ENCODE results near the gene RHOU. TPM values are rescaled to one million over a fixed set of nuclear protein-coding genes. Genes with fewer than 3 reads are reported as not detected.

The RHOU gene
- total RNA-seq, 1 experiment from 2014 or later = 1.2 TPM

- no peaks in the 10 kb centered on the region for H3K9me3 ChIP-seq (ENCODE audit: low read depth, low read length, poor library complexity, severe bottlenecking)
- no peaks in the 10 kb centered on the region for H3K36me3 ChIP-seq (ENCODE audit: insufficient read depth, low read length, poor library complexity, severe bottlenecking)
- H3K4me1 ChIP-seq (ENCODE audit: insufficient read depth, low read length, poor library complexity, severe bottlenecking) = no peaks in the 10 kb centered on the region
- no TSS peak for BruUV-seq (replicated peaks)
- no peaks in the 10 kb centered on the region for H3K27me3 ChIP-seq (replicated peaks; ENCODE audit: insufficient read depth, low read depth, low read length, poor library complexity)
- ChIA-PET POLR2A (ENCODE audit: low non-redundant PET) (no interaction called here), CTCF (no interaction called here)
- H3K4me3 ChIP-seq (ENCODE audit: low read depth, low read length, poor library complexity, severe bottlenecking) = no peak overlapping the region
- DNase-seq (ENCODE audit: low spot score) = no peak
- TF ChIP-seq, protein P1, sequence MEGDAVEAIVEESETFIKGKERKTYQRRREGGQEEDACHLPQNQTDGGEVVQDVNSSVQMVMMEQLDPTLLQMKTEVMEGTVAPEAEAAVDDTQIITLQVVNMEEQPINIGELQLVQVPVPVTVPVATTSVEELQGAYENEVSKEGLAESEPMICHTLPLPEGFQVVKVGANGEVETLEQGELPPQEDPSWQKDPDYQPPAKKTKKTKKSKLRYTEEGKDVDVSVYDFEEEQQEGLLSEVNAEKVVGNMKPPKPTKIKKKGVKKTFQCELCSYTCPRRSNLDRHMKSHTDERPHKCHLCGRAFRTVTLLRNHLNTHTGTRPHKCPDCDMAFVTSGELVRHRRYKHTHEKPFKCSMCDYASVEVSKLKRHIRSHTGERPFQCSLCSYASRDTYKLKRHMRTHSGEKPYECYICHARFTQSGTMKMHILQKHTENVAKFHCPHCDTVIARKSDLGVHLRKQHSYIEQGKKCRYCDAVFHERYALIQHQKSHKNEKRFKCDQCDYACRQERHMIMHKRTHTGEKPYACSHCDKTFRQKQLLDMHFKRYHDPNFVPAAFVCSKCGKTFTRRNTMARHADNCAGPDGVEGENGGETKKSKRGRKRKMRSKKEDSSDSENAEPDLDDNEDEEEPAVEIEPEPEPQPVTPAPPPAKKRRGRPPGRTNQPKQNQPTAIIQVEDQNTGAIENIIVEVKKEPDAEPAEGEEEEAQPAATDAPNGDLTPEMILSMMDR (conservative IDR thresholded peaks at IDR 0.05; ENCODE audit: low read depth, low read length) = no peak
- TF ChIP-seq EZH2 (IDR thresholded peaks at IDR 0.05; ENCODE audit: borderline replicate concordance, low read depth, low read length, poor library complexity, severe bottlenecking) = no peak
- no peak overlapping the region for H3K27ac ChIP-seq (ENCODE audit: low read depth, low read length, poor library complexity, severe bottlenecking)
- intact Hi-C loops (cut with micrococcal nuclease; ENCODE audit: unreplicated experiment) = no loop called here
Observed at GRCh38 chr1:228721407-228721806, 13.9 kb upstream of the RHOU start.

DNA sequence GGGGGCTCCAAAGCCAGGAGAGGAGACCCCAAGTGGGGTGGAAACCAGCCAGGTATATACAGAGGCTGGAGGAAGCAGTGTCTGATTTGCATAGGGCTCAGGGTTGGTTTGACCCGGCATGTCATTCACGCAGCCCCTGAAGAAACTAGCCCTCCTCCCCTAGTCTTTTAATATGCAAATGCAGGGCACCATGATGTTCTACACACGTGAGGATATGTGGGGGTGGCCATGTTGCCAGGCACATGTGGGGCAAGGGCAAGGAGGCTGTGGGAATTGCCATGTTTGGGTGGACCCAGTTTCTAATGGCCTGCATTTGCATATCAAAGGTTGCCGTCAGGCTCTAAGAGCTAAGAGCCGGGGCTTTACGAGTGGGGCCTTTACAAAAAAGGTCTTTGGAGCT is 12.0 kb upstream of the RHOU start:
- POLR2A ChIA-PET (ENCODE audit: low non-redundant PET) = no interaction called here
- no peak for TF ChIP-seq EZH2 (IDR thresholded peaks at IDR 0.05; ENCODE audit: borderline replicate concordance, low read depth, low read length, poor library complexity, severe bottlenecking)
- TF ChIP-seq, protein P1 (conservative IDR thresholded peaks at IDR 0.05; ENCODE audit: low read depth, low read length) = no peak
- intact Hi-C loops (cut with micrococcal nuclease; ENCODE audit: unreplicated experiment) = no loop called here
- no peak overlapping the region for H3K27ac ChIP-seq (ENCODE audit: low read depth, low read length, poor library complexity, severe bottlenecking)
- no peak for DNase-seq (ENCODE audit: low spot score)
- no peak overlapping the region for H3K4me3 ChIP-seq (ENCODE audit: low read depth, low read length, poor library complexity, severe bottlenecking)
- CTCF ChIA-PET = no interaction called here
- no TSS peak for BruUV-seq (replicated peaks)
- no peaks in the 10 kb centered on the region for H3K4me1 ChIP-seq (ENCODE audit: insufficient read depth, low read length, poor library complexity, severe bottlenecking)
- no peaks in the 10 kb centered on the region for H3K9me3 ChIP-seq (ENCODE audit: low read depth, low read length, poor library complexity, severe bottlenecking)
- no peaks in the 10 kb centered on the region for H3K27me3 ChIP-seq (replicated peaks; ENCODE audit: insufficient read depth, low read depth, low read length, poor library complexity)
- no peaks in the 10 kb centered on the region for H3K36me3 ChIP-seq (ENCODE audit: insufficient read depth, low read length, poor library complexity, severe bottlenecking)

- CTCF ChIA-PET = no interaction called here
- Histone ChIP-seq H3K4me1 (ENCODE audit: insufficient read depth, low read length, poor library complexity, severe bottlenecking) (no peaks in the 10 kb centered on the region), H3K27ac (ENCODE audit: low read depth, low read length, poor library complexity, severe bottlenecking) (no peak overlapping the region), H3K27me3 (replicated peaks; ENCODE audit: insufficient read depth, low read depth, low read length, poor library complexity) (no peaks in the 10 kb centered on the region), H3K4me3 (ENCODE audit: low read depth, low read length, poor library complexity, severe bottlenecking) (no peak overlapping the region), H3K9me3 (ENCODE audit: low read depth, low read length, poor library complexity, severe bottlenecking) (no peaks in the 10 kb centered on the region), H3K36me3 (ENCODE audit: insufficient read depth, low read length, poor library complexity, severe bottlenecking) (no peaks in the 10 kb centered on the region)
- intact Hi-C loops (cut with micrococcal nuclease; ENCODE audit: unreplicated experiment) = no loop called here
- DNase-seq (ENCODE audit: low spot score) = no peak
- POLR2A ChIA-PET (ENCODE audit: low non-redundant PET) = no interaction called here
- no TSS peak for BruUV-seq (replicated peaks)
- TF ChIP-seq EZH2 (IDR thresholded peaks at IDR 0.05; ENCODE audit: borderline replicate concordance, low read depth, low read length, poor library complexity, severe bottlenecking) = no peak
- TF ChIP-seq, protein P1 (conservative IDR thresholded peaks at IDR 0.05; ENCODE audit: low read depth, low read length) = no peak
Observed at GRCh38 chr1:228723921-228724320, 11.4 kb upstream of the RHOU start.

All from A673 (cell line).